GM10248 (cell line): Measurements from ENCODE around the gene LPCAT1.

Source experiments
- CTCF ChIA-PET: fragments of 300-600 bp; sonication (Branson Sonifier 250); formaldehyde crosslinking; extraction: SDS; loops from one replicate; lab custom pipeline; 2021; ENCODE audit warnings: antibody characterized with exemption; lab: Yijun Ruan, JAX
- POLR2A ChIA-PET: fragments of 350-650 bp; sonication (Branson Sonifier 250); formaldehyde crosslinking; extraction: SDS; loops from one replicate; lab custom pipeline; 2020; ENCODE audit warnings: antibody characterized with exemption; lab: Yijun Ruan, JAX
- DNase-seq: peaks from one replicate; pipeline ENCODE4 v3.0.0; 2012; ENCODE audit errors: extremely low spot score
- TF ChIP-seq, protein P1 (sequence below): IDR thresholded peaks from 2 replicates; pipeline ENCODE4 v1.5.1; 2012; ENCODE audit warnings: mild to moderate bottlenecking, low read depth; ENCODE audit errors: extremely low read depth, missing control alignments, control extremely low read depth

The LPCAT1 gene

GRCh38 chr5:1432296-1432695, 91.5 kb downstream of the LPCAT1 start:
- ChIA-PET CTCF (no interaction called here), POLR2A (no interaction called here)
- DNase-seq = no peak
- TF ChIP-seq, protein P1, sequence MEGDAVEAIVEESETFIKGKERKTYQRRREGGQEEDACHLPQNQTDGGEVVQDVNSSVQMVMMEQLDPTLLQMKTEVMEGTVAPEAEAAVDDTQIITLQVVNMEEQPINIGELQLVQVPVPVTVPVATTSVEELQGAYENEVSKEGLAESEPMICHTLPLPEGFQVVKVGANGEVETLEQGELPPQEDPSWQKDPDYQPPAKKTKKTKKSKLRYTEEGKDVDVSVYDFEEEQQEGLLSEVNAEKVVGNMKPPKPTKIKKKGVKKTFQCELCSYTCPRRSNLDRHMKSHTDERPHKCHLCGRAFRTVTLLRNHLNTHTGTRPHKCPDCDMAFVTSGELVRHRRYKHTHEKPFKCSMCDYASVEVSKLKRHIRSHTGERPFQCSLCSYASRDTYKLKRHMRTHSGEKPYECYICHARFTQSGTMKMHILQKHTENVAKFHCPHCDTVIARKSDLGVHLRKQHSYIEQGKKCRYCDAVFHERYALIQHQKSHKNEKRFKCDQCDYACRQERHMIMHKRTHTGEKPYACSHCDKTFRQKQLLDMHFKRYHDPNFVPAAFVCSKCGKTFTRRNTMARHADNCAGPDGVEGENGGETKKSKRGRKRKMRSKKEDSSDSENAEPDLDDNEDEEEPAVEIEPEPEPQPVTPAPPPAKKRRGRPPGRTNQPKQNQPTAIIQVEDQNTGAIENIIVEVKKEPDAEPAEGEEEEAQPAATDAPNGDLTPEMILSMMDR = no peak

DNA sequence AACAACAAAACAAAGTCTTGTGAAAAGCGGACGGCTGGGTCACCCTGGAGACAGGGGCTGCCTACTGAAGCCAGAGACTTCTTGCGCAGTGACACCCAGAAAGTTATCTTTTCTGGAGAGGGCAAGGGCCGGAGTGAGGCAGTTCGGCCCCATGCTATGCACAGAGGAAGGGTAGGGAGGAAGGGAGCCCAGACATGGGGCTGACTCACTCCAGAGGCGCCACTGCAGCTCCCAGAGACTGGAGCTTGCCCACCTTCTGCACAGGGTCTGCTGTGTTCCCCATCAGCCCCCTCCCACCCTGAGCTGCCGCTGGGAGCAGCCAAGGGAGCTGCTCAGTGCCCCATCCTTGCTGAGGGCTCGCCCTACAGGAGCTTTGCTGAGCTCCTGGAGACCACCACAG, 91.9 kb downstream of the LPCAT1 start:
- ChIA-PET POLR2A (no interaction called here), CTCF (no interaction called here)
- no peak for DNase-seq
- TF ChIP-seq, protein P1 = no peak

DNA sequence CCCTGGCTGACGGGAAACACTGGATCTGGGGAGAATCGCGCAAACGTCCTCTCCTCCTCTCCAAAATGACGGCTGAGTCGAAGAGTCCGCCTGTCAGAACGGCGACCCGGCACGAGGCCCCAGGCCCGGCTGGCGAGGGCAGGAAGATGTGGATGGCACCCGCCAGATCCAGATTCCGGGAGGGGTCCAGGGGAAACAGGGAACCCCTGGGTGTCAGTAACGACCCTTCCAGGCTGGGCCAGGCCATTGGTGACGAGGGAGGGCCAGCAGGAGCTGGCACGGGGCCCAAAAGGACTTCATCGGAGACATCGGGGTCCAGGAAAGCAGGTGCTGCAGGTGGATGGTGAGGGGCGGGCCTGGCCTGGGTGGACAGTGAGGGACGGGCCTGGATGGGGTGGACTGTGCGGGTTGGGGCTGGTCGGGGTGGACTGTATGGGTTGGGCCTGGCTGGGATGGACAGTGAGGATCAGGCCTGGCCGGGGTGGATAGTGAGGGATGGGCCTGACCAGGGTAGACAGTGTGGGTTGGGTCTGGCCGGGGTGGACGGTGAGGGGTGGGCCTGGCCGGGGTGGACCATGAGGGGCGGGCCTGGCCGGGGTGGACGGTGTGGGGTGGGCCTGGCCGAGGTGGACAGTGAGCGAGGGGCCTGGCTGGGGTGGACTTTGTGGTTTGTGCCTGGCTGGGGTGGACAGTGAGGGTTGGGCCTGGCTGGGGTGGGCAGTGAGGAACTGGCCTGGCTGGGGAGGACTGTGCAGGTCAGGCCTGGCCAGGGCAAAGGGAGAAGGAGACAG, 92.5 kb downstream of the LPCAT1 start:
- DNase-seq = no peak
- ChIA-PET POLR2A (no interaction called here), CTCF (no interaction called here)
- TF ChIP-seq, protein P1 = no peak

- CTCF ChIA-PET = no interaction called here
- TF ChIP-seq, protein P1 = no peak
- DNase-seq = no peak
- POLR2A ChIA-PET = no interaction called here
These were observed 93.5 kb downstream of the LPCAT1 start for GRCh38 chr5:1430121-1430795.

DNA sequence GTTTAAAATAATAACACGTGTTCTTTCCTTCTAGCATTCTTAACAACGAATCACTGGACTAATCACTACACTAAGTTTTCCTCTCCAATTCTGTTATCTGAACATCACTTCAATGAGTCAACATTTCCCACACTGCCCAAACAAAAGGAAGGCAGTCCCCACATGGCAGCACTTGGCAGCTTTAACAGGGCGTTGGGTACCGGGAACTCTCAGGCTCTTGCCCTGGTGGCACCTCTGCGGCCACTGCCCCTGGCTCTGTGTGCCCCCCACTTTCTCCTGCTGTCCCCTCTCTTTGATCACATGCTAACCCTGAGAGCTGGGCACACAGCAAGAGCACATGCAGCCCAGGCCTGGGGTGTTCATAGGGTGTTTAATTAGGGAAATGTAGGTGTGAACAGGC, 94.3 kb downstream of the LPCAT1 start:
- POLR2A ChIA-PET = no interaction called here
- no peak for DNase-seq
- CTCF ChIA-PET = no interaction called here
- TF ChIP-seq, protein P1 = no peak

DNA sequence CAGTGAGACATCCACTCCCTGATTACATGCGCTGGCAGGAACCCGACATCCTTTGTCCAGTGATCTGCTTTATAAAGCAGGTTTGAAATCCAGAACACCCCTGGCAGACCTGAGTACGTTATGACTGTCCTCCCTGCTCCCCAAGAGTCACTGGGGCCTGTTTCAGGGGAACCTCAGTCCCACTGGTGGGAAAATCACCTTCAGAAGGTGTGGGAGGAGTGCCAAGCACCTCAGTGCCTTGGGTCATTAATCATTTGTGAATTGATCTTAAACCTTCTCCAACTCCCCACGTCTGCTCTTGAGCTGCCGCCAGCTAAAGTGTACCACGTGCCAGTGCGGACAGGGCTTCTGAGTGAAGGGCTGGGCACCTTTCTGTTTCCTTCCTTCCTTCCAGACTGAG, 94.7 kb downstream of the LPCAT1 start:
- ChIA-PET CTCF (no interaction called here), POLR2A (no interaction called here)
- TF ChIP-seq, protein P1 = no peak
- no peak for DNase-seq
